Measurements from ENCODE around the gene CMIP.
A peak's percentile ranks its signal among the peaks of the same experiment; 100 is the strongest.

CMIP gene

GRCh38 chr16:81718637-81719036, 274.0 kb downstream of the CMIP start:
- H3K4me3 Mint-ChIP-seq: peak overlapping the region; percentile 72
- no peak for DNase-seq
- H3K9me3 Mint-ChIP-seq: peaks cover 10% of the 10 kb centered on the region
- H3K27ac Mint-ChIP-seq: peak overlapping the region; percentile 93
- no peaks in the 10 kb centered on the region for H3K27me3 Mint-ChIP-seq
- H3K36me3 Mint-ChIP-seq: no peaks in the 10 kb centered on the region
- peaks cover 49% of the 10 kb centered on the region for H3K4me1 Mint-ChIP-seq
- CTCF ChIA-PET: interaction anchor here (0.7 to 2.3 kb wide), 7 partner anchors 11 to 353 kb away, joined by 3 to 7 read pairs (median 6); no protein-coding TSS in a partner anchor

GRCh38 chr16:81719993-81720392, 275.4 kb downstream of the CMIP start:
- Mint-ChIP-seq H3K27me3 (peaks cover 7% of the 10 kb centered on the region), H3K4me1 (peaks cover 44% of the 10 kb centered on the region), H3K27ac (peak overlapping the region; percentile 4), H3K9me3 (peaks cover 10% of the 10 kb centered on the region), H3K4me3 (no peak overlapping the region), H3K36me3 (no peaks in the 10 kb centered on the region)
- CTCF ChIA-PET: interaction anchor here (1.1 kb wide), 1 partner anchor 10 kb away, joined by 5 read pairs; no protein-coding TSS in a partner anchor
- DNase-seq: no peak

- CTCF ChIA-PET: interaction anchor here (0.9 to 4.4 kb wide), 6 partner anchors 9 to 355 kb away, joined by 3 to 43 read pairs (median 5); no protein-coding TSS in a partner anchor
- H3K4me1 Mint-ChIP-seq: peaks cover 31% of the 10 kb centered on the region
- H3K27ac Mint-ChIP-seq: no peak overlapping the region
- DNase-seq: no peak
- peaks cover 10% of the 10 kb centered on the region for H3K9me3 Mint-ChIP-seq
- H3K27me3 Mint-ChIP-seq: peaks cover 13% of the 10 kb centered on the region
- H3K36me3 Mint-ChIP-seq: no peaks in the 10 kb centered on the region
- no peak overlapping the region for H3K4me3 Mint-ChIP-seq
Observed at GRCh38 chr16:81720973-81721906, 276.6 kb downstream of the CMIP start.

GRCh38 chr16:81723098-81723723, 278.6 kb downstream of the CMIP start:
- H3K4me1 Mint-ChIP-seq: peaks cover 18% of the 10 kb centered on the region
- H3K36me3 Mint-ChIP-seq: no peaks in the 10 kb centered on the region
- no peak overlapping the region for H3K4me3 Mint-ChIP-seq
- DNase-seq: peak; percentile 43
- CTCF ChIA-PET: interaction anchor here (0.9 to 4.4 kb wide), 11 partner anchors 18 to 462 kb away, joined by 3 to 43 read pairs (median 6); no protein-coding TSS in a partner anchor
- H3K27me3 Mint-ChIP-seq: peaks cover 24% of the 10 kb centered on the region
- H3K27ac Mint-ChIP-seq: no peak overlapping the region
- peaks cover 10% of the 10 kb centered on the region for H3K9me3 Mint-ChIP-seq

GRCh38 chr16:81728435-81728834, 283.8 kb downstream of the CMIP start:
- Mint-ChIP-seq H3K27ac (no peak overlapping the region), H3K9me3 (no peaks in the 10 kb centered on the region), H3K27me3 (peaks cover 32% of the 10 kb centered on the region), H3K4me1 (peaks cover 26% of the 10 kb centered on the region), H3K4me3 (no peak overlapping the region), H3K36me3 (no peaks in the 10 kb centered on the region)
- DNase-seq: no peak
- CTCF ChIA-PET: no interaction called here

GRCh38 chr16:81729451-81729850, 284.8 kb downstream of the CMIP start:
- Mint-ChIP-seq H3K27me3 (peaks cover 31% of the 10 kb centered on the region), H3K27ac (peak overlapping the region; percentile 19), H3K4me3 (peak overlapping the region; percentile 34), H3K36me3 (no peaks in the 10 kb centered on the region), H3K9me3 (no peaks in the 10 kb centered on the region), H3K4me1 (peaks cover 26% of the 10 kb centered on the region)
- no peak for DNase-seq
- CTCF ChIA-PET: interaction anchor here (0.7 to 2.0 kb wide), 10 partner anchors 8 to 363 kb away, joined by 3 to 10 read pairs (median 4); no protein-coding TSS in a partner anchor

- CTCF ChIA-PET: interaction anchor here (0.7 to 2.0 kb wide), 13 partner anchors 8 to 364 kb away, joined by 3 to 10 read pairs (median 3); no protein-coding TSS in a partner anchor
- DNase-seq: peak; percentile 72
- peaks cover 26% of the 10 kb centered on the region for H3K4me1 Mint-ChIP-seq
- H3K36me3 Mint-ChIP-seq: no peaks in the 10 kb centered on the region
- H3K4me3 Mint-ChIP-seq: peak overlapping the region; percentile 74
- H3K27me3 Mint-ChIP-seq: peaks cover 21% of the 10 kb centered on the region
- H3K9me3 Mint-ChIP-seq: no peaks in the 10 kb centered on the region
- H3K27ac Mint-ChIP-seq: peak overlapping the region; percentile 87
Observed at GRCh38 chr16:81730090-81731051, 285.8 kb downstream of the CMIP start.

GRCh38 chr16:81731649-81732048, 287.0 kb downstream of the CMIP start:
- H3K4me3 Mint-ChIP-seq: no peak overlapping the region

GRCh38 chr16:81732699-81733098, 288.1 kb downstream of the CMIP start:
- Mint-ChIP-seq H3K27ac (no peak overlapping the region), H3K4me3 (no peak overlapping the region), H3K4me1 (peaks cover 27% of the 10 kb centered on the region), H3K27me3 (peaks cover 11% of the 10 kb centered on the region), H3K36me3 (no peaks in the 10 kb centered on the region), H3K9me3 (no peaks in the 10 kb centered on the region)
- CTCF ChIA-PET: no interaction called here
- no peak for DNase-seq

More at GRCh38 chr16:81731649-81732048, 287.0 kb downstream of the CMIP start:
- peaks cover 15% of the 10 kb centered on the region for H3K27me3 Mint-ChIP-seq
- no peak for DNase-seq
- no peaks in the 10 kb centered on the region for H3K9me3 Mint-ChIP-seq
- H3K27ac Mint-ChIP-seq: no peak overlapping the region
- CTCF ChIA-PET: interaction anchor here (0.7 kb wide), 1 partner anchor 416 kb away, joined by 3 read pairs; no protein-coding TSS in a partner anchor
- no peaks in the 10 kb centered on the region for H3K36me3 Mint-ChIP-seq
- H3K4me1 Mint-ChIP-seq: peaks cover 26% of the 10 kb centered on the region

GRCh38 chr16:81733295-81733694, 288.7 kb downstream of the CMIP start:
- CTCF ChIA-PET: no interaction called here
- DNase-seq: no peak
- Mint-ChIP-seq H3K4me3 (no peak overlapping the region), H3K27ac (no peak overlapping the region), H3K27me3 (peaks cover 12% of the 10 kb centered on the region), H3K4me1 (peaks cover 31% of the 10 kb centered on the region), H3K36me3 (no peaks in the 10 kb centered on the region), H3K9me3 (no peaks in the 10 kb centered on the region)

GRCh38 chr16:81734632-81735434, 290.2 kb downstream of the CMIP start:
- CTCF ChIA-PET: interaction anchor here (1.3 to 4.8 kb wide), 2 partner anchors 369 to 529 kb away, joined by 6 to 29 read pairs; no protein-coding TSS in a partner anchor
- no peaks in the 10 kb centered on the region for H3K9me3 Mint-ChIP-seq
- H3K36me3 Mint-ChIP-seq: no peaks in the 10 kb centered on the region
- no peak for DNase-seq
- peaks cover 22% of the 10 kb centered on the region for H3K4me1 Mint-ChIP-seq
- H3K27me3 Mint-ChIP-seq: peaks cover 17% of the 10 kb centered on the region
- H3K4me3 Mint-ChIP-seq: no peak overlapping the region
- H3K27ac Mint-ChIP-seq: no peak overlapping the region

GRCh38 chr16:81737885-81738536, 293.4 kb downstream of the CMIP start:
- H3K36me3 Mint-ChIP-seq: no peaks in the 10 kb centered on the region

More at GRCh38 chr16:81737885-81738536, 293.4 kb downstream of the CMIP start:
- Mint-ChIP-seq H3K4me3 (peak overlapping the region; percentile 37), H3K4me1 (peaks cover 21% of the 10 kb centered on the region), H3K27ac (no peak overlapping the region), H3K27me3 (peaks cover 28% of the 10 kb centered on the region), H3K9me3 (no peaks in the 10 kb centered on the region)
- CTCF ChIA-PET: interaction anchor here (0.5 to 4.8 kb wide), 13 partner anchors 11 to 703 kb away, joined by 3 to 29 read pairs (median 4); partner anchors contain the start of gene ATMIN
- DNase-seq: peak; percentile 92
